ENCODE results near the gene BPGM.

BPGM gene

GRCh38 chr7:134618756-134619530 lies 27.7 kb upstream of the BPGM start:
- 82 to 93% methylated on average over 2 to 4 of the region's 5 CpGs for WGBS, 2 experiments (ENCODE audit: insufficient coverage in 2 of 2)
- H3K36me3 ChIP-seq (ENCODE audit: control insufficient read depth, insufficient read depth, low read length): no peaks in the 10 kb centered on the region
- no peaks in the 10 kb centered on the region for H3K4me1 ChIP-seq (ENCODE audit: control insufficient read depth, insufficient read depth, low read length, poor library complexity, severe bottlenecking)
- no peak overlapping the region for H3K27ac ChIP-seq (ENCODE audit: low read depth, low read length, severe bottlenecking)
- no peak overlapping the region for H3K4me3 ChIP-seq (ENCODE audit: extremely low read depth, insufficient read depth, low read length, poor library complexity, severe bottlenecking)
- no peaks in the 10 kb centered on the region for H3K9me3 ChIP-seq (ENCODE audit: control insufficient read depth, low read length)

- Histone ChIP-seq H3K27ac (ENCODE audit: low read depth, low read length, severe bottlenecking) (no peak overlapping the region), H3K36me3 (ENCODE audit: control insufficient read depth, insufficient read depth, low read length) (no peaks in the 10 kb centered on the region), H3K4me3 (ENCODE audit: extremely low read depth, insufficient read depth, low read length, poor library complexity, severe bottlenecking) (no peak overlapping the region), H3K9me3 (ENCODE audit: control insufficient read depth, low read length) (no peaks in the 10 kb centered on the region), H3K4me1 (ENCODE audit: control insufficient read depth, insufficient read depth, low read length, poor library complexity, severe bottlenecking) (no peaks in the 10 kb centered on the region)
- WGBS, 2 experiments (ENCODE audit: insufficient coverage in 2 of 2): 86 to 89% methylated on average over 1 of the region's 2 CpGs
These were observed 26.9 kb upstream of the BPGM start for GRCh38 chr7:134619627-134620331.

- H3K27ac ChIP-seq (ENCODE audit: low read depth, low read length, severe bottlenecking): no peak overlapping the region
- H3K36me3 ChIP-seq (ENCODE audit: control insufficient read depth, insufficient read depth, low read length): no peaks in the 10 kb centered on the region
- WGBS, 2 experiments (ENCODE audit: insufficient coverage in 2 of 2): 84 to 95% methylated on average over 4 of the region's 7 CpGs
- H3K4me1 ChIP-seq (ENCODE audit: control insufficient read depth, insufficient read depth, low read length, poor library complexity, severe bottlenecking): no peaks in the 10 kb centered on the region
- H3K4me3 ChIP-seq (ENCODE audit: extremely low read depth, insufficient read depth, low read length, poor library complexity, severe bottlenecking): no peak overlapping the region
- no peaks in the 10 kb centered on the region for H3K9me3 ChIP-seq (ENCODE audit: control insufficient read depth, low read length)
These were observed 24.2 kb upstream of the BPGM start for GRCh38 chr7:134622303-134622995.

- Histone ChIP-seq H3K4me3 (ENCODE audit: extremely low read depth, insufficient read depth, low read length, poor library complexity, severe bottlenecking) (no peak overlapping the region), H3K36me3 (ENCODE audit: control insufficient read depth, insufficient read depth, low read length) (no peaks in the 10 kb centered on the region), H3K9me3 (ENCODE audit: control insufficient read depth, low read length) (no peaks in the 10 kb centered on the region), H3K27ac (ENCODE audit: low read depth, low read length, severe bottlenecking) (no peak overlapping the region), H3K4me1 (ENCODE audit: control insufficient read depth, insufficient read depth, low read length, poor library complexity, severe bottlenecking) (no peaks in the 10 kb centered on the region)
- WGBS, 2 experiments (ENCODE audit: insufficient coverage in 2 of 2): no CpG with 5 or more reads among the region's 2 CpGs
These were observed 23.5 kb upstream of the BPGM start for GRCh38 chr7:134623193-134623592.

GRCh38 chr7:134625550-134625949 lies 21.1 kb upstream of the BPGM start:
- Histone ChIP-seq H3K4me1 (ENCODE audit: control insufficient read depth, insufficient read depth, low read length, poor library complexity, severe bottlenecking) (no peaks in the 10 kb centered on the region), H3K36me3 (ENCODE audit: control insufficient read depth, insufficient read depth, low read length) (no peaks in the 10 kb centered on the region), H3K4me3 (ENCODE audit: extremely low read depth, insufficient read depth, low read length, poor library complexity, severe bottlenecking) (no peak overlapping the region), H3K9me3 (ENCODE audit: control insufficient read depth, low read length) (no peaks in the 10 kb centered on the region), H3K27ac (ENCODE audit: low read depth, low read length, severe bottlenecking) (no peak overlapping the region)
- WGBS, 2 experiments (ENCODE audit: insufficient coverage in 2 of 2): no CpG with 5 or more reads among the region's 3 CpGs

GRCh38 chr7:134627109-134627774 lies 19.4 kb upstream of the BPGM start:
- no peak overlapping the region for H3K27ac ChIP-seq (ENCODE audit: low read depth, low read length, severe bottlenecking)
- H3K9me3 ChIP-seq (ENCODE audit: control insufficient read depth, low read length): no peaks in the 10 kb centered on the region
- no peak overlapping the region for H3K4me3 ChIP-seq (ENCODE audit: extremely low read depth, insufficient read depth, low read length, poor library complexity, severe bottlenecking)
- H3K36me3 ChIP-seq (ENCODE audit: control insufficient read depth, insufficient read depth, low read length): no peaks in the 10 kb centered on the region
- H3K4me1 ChIP-seq (ENCODE audit: control insufficient read depth, insufficient read depth, low read length, poor library complexity, severe bottlenecking): no peaks in the 10 kb centered on the region
- 83 to 100% methylated on average over 1 of the region's 2 CpGs for WGBS, 2 experiments (ENCODE audit: insufficient coverage in 2 of 2)

- Histone ChIP-seq H3K4me1 (ENCODE audit: control insufficient read depth, insufficient read depth, low read length, poor library complexity, severe bottlenecking) (no peaks in the 10 kb centered on the region), H3K9me3 (ENCODE audit: control insufficient read depth, low read length) (no peaks in the 10 kb centered on the region), H3K4me3 (ENCODE audit: extremely low read depth, insufficient read depth, low read length, poor library complexity, severe bottlenecking) (no peak overlapping the region), H3K27ac (ENCODE audit: low read depth, low read length, severe bottlenecking) (no peak overlapping the region), H3K36me3 (ENCODE audit: control insufficient read depth, insufficient read depth, low read length) (no peaks in the 10 kb centered on the region)
- WGBS, 2 experiments (ENCODE audit: insufficient coverage in 2 of 2): no CpG with 5 or more reads among the region's 1 CpG
These were observed 18.9 kb upstream of the BPGM start for GRCh38 chr7:134627775-134628153.

GRCh38 chr7:134629445-134629844 lies 17.2 kb upstream of the BPGM start:
- H3K36me3 ChIP-seq (ENCODE audit: control insufficient read depth, insufficient read depth, low read length): no peaks in the 10 kb centered on the region

GRCh38 chr7:134630237-134630636 lies 16.4 kb upstream of the BPGM start:
- no CpG with 5 or more reads among the region's 1 CpG for WGBS, 2 experiments (ENCODE audit: insufficient coverage in 2 of 2)

More at GRCh38 chr7:134629445-134629844, 17.2 kb upstream of the BPGM start:
- no peaks in the 10 kb centered on the region for H3K9me3 ChIP-seq (ENCODE audit: control insufficient read depth, low read length)
- H3K4me1 ChIP-seq (ENCODE audit: control insufficient read depth, insufficient read depth, low read length, poor library complexity, severe bottlenecking): no peaks in the 10 kb centered on the region
- no peak overlapping the region for H3K4me3 ChIP-seq (ENCODE audit: extremely low read depth, insufficient read depth, low read length, poor library complexity, severe bottlenecking)
- no peak overlapping the region for H3K27ac ChIP-seq (ENCODE audit: low read depth, low read length, severe bottlenecking)

GRCh38 chr7:134630893-134631292 lies 15.8 kb upstream of the BPGM start:
- no peaks in the 10 kb centered on the region for H3K9me3 ChIP-seq (ENCODE audit: control insufficient read depth, low read length)
- H3K4me3 ChIP-seq (ENCODE audit: extremely low read depth, insufficient read depth, low read length, poor library complexity, severe bottlenecking): no peak overlapping the region
- no peaks in the 10 kb centered on the region for H3K36me3 ChIP-seq (ENCODE audit: control insufficient read depth, insufficient read depth, low read length)
- no peaks in the 10 kb centered on the region for H3K4me1 ChIP-seq (ENCODE audit: control insufficient read depth, insufficient read depth, low read length, poor library complexity, severe bottlenecking)
- no peak overlapping the region for H3K27ac ChIP-seq (ENCODE audit: low read depth, low read length, severe bottlenecking)

More at GRCh38 chr7:134630237-134630636, 16.4 kb upstream of the BPGM start:
- H3K9me3 ChIP-seq (ENCODE audit: control insufficient read depth, low read length): no peaks in the 10 kb centered on the region
- H3K27ac ChIP-seq (ENCODE audit: low read depth, low read length, severe bottlenecking): no peak overlapping the region
- no peak overlapping the region for H3K4me3 ChIP-seq (ENCODE audit: extremely low read depth, insufficient read depth, low read length, poor library complexity, severe bottlenecking)
- H3K4me1 ChIP-seq (ENCODE audit: control insufficient read depth, insufficient read depth, low read length, poor library complexity, severe bottlenecking): no peaks in the 10 kb centered on the region
- H3K36me3 ChIP-seq (ENCODE audit: control insufficient read depth, insufficient read depth, low read length): no peaks in the 10 kb centered on the region
